Esophagus squamous epithelium (tissue), 4 donors: ENCODE measurements around the gene TDRD7.

Experiments
- CTCF ChIP-seq, 6 experiments: fragments of 450-650 bp in 4 of 6; fragments of 200-600 bp in 2 of 6; sonication (generic) in 2 of 6; IDR thresholded peaks; one replicate each; pipeline ENCODE4 v1.5.1; 2016 to 2019; ENCODE audit warnings: antibody characterized with exemption in 6 of 6, mild to moderate bottlenecking in 4 of 6, moderate library complexity in 4 of 6
- POLR2A ChIP-seq, 4 donors: fragments of 450-650 bp; IDR thresholded peaks; one replicate each; pipeline ENCODE4 v1.6.1; 2017; ENCODE audit warnings: antibody characterized with exemption in 4 of 4, mild to moderate bottlenecking in 4 of 4, moderate library complexity in 3 of 4

DNA sequence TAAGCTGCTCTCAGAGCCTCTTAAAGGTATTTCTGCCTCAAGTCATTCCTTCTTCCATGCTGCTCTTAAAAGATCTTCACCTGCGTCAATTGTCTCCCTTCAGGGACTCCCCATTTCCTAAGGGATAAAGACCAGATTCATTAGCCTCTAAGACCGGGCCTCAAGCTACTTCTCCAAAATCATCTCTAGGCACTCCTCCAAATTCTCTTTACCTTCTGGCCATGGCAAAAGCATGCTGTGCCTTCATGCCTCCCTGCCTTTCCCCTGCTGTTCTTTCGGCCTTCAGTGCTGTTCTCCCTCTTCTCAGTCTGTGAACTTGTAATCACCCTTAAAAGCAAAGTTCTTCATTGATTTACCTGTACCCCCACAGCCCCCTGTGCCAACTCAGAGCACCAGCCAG lies 93.9 kb downstream of the TDRD7 start:
- no peak for TF ChIP-seq POLR2A (IDR thresholded peaks at IDR 0.05)
- no peak for TF ChIP-seq CTCF (IDR thresholded peaks at IDR 0.05)
